Effector CD4-positive, alpha-beta T cell (primary cell): Measurements from ENCODE around the gene PRELID1.
"Not testable (repeated sequence)": the region's sequence is repeated elsewhere in the genome, so short reads cannot be mapped to it uniquely, and the experiment has no call there.

Experiments
- DNase-seq: peaks from one replicate; pipeline ENCODE4 v3.0.0-alpha.2; 2020

The PRELID1 gene

DNA sequence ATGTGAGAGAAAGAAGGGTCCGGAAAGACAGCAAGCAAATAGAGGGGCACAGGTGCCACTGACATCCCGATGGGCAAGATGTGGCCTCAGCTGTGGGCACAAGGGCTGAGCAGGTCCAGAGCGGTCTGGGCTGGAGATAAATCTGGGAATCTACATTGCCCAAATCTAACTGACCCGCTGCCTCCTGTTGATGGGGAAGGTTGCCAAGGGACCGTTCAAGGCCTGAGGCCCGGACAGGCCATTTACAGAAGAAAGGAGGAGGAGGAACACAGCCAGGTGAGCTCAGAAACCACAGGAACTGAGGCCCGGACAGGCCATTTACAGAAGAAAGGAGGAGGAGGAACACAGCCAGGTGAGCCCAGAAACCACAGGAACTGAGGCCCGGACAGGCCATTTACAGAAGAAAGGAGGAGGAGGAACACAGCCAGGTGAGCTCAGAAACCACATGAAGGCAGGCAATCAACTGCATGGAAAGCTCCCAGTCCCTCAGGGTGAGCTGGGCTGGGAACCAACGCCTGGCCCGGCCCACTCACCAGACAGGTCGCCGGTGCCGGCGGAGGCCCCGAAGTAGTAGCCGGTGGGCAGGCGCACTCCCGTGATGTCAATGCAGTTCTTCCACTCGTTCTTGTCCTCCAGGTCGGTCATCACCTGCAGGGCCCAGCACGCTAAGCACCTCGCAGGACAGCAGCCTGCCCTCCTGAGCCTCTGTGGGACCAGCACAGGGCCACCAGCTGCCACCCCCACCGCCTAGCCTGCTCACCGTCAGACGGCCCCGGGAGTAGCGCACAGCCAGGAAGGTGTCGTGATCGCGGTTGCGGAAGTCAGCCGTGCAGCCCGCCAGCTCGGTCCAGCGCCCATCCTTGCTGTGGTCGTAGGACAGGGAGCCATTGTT is 33.2 kb downstream of the PRELID1 start:
- no peak for DNase-seq

GRCh38 chr5:177338251-177339106 is 34.9 kb downstream of the PRELID1 start:
- DNase-seq = no peak

DNA sequence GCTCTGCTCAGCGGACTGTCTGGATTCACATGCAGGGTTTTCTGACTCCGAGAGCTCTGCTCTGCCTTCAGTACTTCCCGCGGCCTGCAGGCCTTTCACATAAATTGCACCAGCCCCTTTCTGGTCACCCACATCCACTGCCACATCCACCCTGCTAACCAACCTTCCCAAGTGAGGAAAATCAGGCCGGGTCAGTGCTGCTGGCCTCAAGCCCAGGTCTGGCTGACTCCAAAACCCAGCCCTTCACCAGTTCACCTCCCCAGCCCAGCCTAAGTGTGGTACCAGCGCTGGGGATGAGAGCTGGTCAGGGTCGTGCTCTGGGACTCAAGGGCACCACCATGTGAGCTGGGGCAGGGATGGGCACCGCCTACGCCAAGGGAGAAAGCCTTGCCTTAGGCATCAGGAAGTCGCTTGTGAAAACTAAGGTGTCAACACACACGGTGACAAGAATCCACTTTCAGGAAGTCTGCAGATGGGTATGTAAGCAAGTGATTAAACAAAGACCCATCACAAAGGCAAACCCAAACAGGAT is 35.6 kb downstream of the PRELID1 start:
- DNase-seq = no peak

DNA sequence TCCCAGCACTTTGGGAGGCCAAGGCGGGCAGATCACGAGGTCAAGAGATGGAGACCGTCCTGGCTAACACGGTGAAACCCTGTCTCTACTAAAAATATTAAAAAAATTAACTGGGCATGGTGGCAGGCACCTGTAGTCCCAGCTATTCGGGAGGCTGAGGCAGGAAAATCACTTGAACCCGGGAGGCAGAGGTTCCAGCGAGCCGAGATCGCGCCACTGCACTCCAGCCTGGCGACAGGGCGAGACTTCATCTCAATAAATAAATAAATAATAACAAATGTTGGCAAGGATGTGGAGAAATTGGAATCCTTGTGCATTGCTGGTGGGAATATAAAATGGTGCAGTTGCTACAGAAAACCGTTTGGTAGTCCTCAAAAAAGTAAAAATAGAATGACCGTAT is 39.4 kb downstream of the PRELID1 start:
- not testable (repeated sequence) for DNase-seq

DNA sequence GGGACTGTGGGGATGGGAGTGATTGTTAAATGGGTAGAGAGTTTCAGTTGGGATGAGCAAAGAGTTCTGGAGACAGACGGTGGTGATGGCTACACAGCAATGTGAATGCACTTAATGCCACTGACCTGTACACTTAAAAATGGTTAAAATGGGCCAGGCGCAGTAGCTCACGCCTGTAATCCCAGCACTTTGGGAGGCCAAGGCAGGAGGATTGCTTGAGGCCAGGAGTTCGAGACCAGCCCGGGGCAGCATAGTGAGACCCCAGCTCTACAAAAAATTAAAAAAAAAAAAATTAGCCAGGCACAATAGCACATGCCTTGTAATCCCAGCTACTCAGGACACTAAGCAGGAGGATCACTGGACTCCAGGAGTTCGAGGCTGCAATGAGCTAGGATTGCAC is 40.2 kb downstream of the PRELID1 start:
- DNase-seq = no peak

- no peak for DNase-seq
These were observed 41.3 kb downstream of the PRELID1 start for GRCh38 chr5:177344891-177345290.

DNA sequence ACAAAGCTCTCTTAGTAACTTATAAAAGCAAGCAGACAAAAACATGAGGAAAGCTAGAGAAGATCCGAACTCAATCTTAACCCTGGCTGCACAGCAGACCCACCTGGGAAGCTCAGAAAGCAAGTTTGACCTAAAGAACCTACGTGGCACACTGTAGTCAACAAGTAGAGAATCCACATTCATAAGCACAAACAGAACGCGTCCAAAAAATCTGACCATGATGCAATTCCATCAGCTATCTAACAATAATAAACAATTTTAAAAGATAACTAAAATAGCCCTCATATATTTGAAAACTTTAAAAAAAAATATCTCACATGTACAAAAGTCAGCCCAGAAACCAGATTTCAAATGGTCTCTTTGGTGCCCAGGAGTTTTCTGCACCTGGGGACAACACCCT is 43.2 kb downstream of the PRELID1 start:
- no peak for DNase-seq

DNA sequence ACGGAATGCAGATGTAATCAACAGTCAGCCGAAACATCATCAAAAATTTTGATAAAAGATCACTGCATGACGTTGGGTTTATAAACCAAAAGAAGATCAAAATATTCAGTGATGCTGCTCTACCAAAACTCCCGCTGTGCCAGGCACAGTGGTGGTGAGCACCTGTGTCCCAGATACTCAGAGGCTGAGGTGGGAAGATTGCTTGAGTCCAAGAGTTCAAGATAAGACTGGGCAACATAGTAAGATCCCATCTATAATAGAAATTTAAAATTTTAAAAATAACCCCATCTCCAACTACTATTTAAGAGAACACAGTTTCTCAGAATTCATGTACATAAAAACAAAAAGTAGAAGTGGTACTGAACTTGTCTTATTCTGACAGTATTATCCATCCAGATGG is 44.1 kb downstream of the PRELID1 start:
- DNase-seq = no peak

DNA sequence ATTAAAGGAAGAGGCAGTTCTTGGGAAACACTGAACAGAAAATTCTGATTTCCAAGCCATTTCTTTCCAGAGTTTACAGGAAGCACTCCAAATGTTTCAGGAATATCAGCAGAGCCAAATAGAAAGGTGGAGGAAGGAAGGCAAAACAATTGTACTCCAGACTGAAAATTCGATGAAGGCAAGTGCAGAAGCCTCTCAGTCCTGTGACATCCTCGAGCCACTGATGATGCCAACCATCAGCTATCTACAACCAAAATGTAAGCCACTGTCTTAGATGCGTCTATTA is 45.7 kb downstream of the PRELID1 start:
- DNase-seq = no peak

DNA sequence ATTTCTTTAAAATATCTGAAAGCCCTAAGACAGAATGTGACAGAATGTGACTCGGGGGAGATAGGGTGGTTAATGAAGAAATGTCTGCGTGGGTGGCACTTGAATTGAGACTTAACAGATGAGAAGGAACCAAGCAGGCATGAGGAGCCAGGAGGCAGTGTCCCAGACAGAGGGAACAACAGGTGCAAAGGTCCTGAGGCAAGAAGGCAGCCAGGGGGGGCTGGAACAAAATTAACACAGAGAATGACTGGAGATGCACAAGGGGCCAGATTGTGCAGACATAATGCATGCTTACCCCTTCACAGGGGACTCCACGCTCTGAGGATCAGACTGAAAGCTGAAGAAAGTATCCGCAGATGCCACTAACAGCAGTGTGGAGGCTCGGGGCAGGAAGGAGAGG is 46.2 kb downstream of the PRELID1 start:
- no peak for DNase-seq

- DNase-seq = no peak
These were observed 47.3 kb downstream of the PRELID1 start for GRCh38 chr5:177350776-177351391.

DNA sequence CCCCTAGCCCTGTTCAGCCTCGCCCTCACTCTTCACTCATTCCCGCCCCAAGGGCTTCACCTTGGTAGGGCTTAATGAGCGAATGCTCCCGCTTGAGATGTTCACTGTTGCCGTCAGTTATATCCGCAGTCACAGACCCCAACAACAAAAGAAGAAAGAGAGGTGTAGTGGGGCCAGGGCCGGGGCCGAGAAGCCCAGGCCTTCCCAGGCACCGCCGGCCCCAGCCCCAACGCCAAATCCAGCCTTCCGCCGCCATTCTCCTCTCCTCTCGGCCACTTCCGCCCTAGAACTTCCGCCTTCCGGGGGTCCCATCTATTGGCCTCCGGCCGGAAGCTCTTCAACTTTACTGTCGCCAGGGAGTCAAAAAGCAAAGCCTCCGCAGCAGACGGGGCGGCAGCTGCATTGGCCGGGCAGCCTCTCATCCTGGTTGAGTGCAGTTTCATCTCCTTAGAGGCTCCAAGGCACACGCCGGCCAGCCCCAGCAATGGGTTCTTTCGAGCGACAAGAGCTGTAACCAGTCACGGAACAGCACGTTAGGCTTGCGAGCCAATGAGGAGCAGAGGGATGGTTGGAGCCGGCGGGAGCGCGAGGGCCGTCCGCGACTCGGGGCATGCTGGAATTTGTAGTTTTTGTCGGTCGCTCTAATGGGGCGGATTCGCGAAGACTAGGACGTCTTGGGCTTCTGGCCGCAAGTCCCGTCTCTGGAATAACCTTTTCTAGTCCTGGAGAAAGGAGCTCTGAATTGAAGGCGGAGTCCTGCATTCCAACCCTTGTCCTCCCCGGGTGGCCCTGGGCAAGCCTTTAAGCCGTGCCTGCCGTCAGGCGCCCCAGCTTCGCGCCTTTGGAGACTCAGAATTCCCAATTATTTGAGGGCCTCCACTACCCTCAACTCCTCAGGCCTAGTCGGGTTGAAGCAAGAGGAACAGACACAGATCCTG is 48.1 kb downstream of the PRELID1 start, which contains the start of gene LMAN2:
LMAN2 (minus strand) TSS at position 277 of the 938 bp plus-strand sequence; CDS start at position 256, 21 bp downstream.
- peak; percentile 89 for DNase-seq

DNA sequence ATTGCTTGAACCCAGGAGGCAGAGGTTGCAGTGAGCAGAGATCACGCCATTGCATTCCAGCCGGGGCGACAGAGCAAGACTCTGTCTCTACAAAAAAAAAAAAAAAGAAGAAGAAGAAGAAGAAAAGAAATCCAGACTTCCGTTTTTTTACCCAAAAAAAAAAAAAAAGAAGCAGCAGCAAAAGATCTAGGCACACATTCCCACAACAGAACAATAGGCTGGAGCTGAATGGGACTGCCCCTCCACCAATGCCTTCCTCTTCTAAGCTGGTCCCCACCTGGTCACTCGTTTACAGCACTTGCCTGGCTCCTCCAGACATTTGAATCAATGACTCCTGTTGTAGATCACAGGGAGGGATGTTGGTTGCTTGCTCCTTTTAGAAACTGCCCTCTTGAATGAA is 49.5 kb downstream of the PRELID1 start:
- no peak for DNase-seq

DNA sequence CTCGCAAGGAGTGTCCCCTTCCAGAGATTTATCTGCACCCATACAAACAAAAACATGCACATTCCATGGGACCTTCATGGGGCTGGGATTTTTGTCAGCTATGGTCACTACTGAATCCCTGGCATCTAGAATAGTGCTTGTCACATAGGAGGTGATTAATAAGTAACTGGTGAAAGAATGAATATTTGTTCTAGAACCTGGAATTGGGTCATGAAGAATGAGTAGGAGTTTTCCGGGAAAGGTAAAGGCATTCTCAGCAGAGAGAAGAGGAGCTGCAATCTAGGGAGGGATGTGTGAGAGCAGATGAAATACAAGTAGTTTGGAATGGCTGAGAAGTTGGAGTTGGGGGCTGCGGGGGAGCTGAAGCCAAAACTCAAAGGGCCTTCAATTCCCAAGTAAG is 50.7 kb downstream of the PRELID1 start:
- DNase-seq = no peak

DNA sequence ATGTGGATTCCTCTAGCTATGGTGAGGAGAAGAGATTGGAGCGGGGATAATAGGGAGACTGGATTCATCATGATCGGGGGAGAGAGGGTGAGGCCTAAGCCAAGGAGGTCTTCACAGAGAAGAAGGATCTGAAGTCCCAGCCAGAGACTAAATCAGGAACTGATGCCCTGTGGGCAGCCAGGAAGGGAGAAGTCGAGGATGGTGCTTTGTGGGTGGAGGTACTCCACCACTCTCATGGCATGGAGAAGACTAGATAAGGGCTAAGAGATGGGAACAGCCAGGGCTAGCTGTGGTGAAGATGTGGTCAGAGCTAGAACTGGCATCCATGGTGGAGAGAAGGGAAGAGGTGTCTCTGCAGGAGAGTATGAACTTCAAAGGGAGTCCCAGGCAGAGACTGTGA is 51.1 kb downstream of the PRELID1 start:
- DNase-seq = no peak

DNA sequence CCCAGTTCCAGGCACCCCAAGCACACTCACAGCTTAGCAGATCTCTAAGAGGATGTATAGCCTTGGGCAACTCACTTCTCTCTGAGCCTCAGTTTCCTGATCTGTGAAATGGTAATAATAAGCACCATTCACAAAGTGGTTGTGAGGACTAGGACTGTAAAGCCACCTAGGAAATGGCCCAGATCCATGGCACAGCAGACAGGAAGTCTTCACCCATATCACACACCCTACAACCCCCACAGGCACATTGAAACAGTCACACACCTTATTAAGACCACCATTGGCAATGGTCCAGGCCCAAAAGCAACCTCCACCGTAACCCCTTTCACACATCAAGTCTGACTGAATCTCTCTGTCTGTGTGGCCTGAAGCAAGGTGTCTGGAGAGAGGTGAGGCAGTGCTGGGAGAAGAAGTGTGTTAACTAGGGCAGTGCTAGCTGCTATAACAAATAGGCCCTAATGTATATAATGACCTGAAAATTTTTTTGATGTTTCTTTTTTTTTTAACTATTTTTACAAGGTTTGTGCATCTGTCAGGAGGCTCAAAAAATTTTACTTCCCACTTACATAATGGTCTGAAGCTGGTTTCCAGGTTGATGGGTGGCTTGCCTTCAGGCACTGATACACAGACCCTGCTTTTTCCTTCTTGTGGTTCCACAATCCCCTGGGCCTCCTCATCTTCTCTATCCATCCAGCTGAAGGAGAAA is 51.7 kb downstream of the PRELID1 start:
- DNase-seq = no peak

GRCh38 chr5:177355868-177356168 is 52.2 kb downstream of the PRELID1 start:
- no peak for DNase-seq
